ENCODE measurements around the gene HES1.

- TF ChIP-seq EZH2phosphoT487 (IDR thresholded peaks at IDR 0.05; ENCODE audit: insufficient read depth, low read depth) (no peak), EZH2 (IDR thresholded peaks at IDR 0.05; ENCODE audit: insufficient read depth, poor library complexity, severe bottlenecking) (no peak)
Measured at GRCh38 chr3:194166682-194167479, 30.9 kb downstream of the HES1 start.

All from GM23248 (cell line).